Measurements from ENCODE around the gene TEKT3.

TEKT3 gene

DNA sequence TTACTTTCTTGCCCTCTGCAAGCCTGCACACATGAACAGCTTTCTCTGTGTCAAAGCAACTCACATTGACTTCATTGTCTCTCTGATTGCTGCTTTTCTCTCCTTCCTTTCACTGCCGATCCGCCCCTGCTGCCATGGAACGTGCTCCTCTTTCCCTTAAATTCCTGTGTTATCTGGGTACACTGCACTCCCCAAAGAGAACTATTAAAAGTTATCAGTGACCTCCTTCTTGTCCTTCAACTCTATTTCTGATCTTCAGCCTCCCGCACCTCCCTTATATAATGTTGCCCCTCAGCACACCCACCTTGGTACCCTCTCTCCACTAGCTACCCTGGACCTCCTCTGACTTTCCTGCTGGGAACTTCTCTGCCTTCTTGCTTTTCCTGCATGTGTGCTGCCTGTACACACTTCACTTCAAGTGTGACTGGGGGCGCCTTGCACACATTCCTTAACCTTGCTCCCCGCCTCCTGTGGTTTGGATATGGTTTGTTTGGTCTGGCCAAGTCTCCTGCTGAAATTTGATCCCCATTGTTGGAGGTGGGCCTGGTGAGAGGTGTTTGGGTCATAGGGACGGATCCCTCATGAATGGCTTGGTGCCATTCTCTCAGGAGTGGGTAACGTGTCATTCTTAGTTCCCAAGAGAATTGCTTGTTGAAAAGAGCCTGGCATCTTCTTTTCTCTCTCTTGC is 49.6 kb downstream of the TEKT3 start:
- DNase-seq (ENCODE audit: low read depth in 3 of 3), result no peak

DNA sequence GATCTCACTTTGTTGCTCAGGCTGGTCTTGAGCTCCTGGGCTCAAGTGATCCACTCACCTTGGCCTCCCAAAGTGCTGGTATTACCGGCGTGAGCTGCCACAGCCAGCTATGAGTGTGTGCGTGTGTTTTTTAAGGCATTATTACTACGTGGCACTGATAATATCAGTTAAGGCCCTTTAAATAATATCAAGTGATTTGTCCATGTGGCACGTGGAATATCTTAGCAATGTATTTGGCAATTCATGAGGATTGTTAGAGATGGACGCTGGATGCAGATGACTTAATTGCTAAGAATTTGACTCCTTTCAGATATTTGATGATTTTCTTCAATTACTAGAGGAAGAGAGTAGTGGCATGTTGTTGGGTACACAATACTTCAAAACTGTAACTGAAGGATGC is 50.8 kb downstream of the TEKT3 start:
- no peak for DNase-seq (ENCODE audit: low read depth in 3 of 3)

DNA sequence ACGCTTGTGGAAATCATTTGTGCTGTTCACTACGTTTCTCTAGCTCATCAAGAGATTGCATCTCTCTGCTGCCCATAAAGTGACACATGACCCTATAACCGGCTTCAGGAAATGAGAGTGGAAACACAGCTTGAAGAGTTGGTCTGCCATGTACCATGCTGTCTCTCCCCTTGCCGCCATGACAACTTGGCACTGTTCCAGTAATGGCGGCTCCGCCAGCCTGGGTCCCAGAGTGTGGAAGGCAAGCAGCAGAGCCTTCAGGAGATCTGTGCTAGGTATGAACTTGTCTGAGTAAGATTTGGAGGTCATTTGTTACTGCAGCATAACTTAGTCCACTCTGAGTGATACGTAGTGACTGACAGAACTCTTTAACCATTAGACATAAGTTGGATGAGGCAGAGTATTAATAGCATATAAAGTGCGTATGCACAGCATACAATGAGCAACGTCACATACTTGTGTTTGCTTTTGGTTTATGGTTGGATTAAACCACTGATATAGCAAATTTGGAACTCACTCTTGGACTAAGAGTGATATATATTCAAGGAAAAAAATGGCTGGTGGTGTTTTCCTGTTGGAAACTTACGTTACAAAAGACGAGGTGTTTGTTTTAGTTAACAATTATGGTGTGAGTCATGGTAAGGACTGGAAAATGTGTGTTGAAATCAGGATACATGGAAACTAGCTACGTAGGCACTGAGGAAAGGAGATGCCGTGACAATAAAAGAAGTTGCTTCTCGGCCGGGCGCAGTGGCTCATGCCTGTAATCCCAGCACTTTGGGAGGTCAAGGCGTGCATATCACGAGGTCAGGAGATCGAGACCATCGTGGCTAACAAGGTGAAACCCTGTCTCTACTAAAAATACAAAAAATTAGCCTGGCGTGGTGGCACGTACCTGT is 51.9 kb downstream of the TEKT3 start:
- no peak for DNase-seq (ENCODE audit: low read depth in 3 of 3)

DNA sequence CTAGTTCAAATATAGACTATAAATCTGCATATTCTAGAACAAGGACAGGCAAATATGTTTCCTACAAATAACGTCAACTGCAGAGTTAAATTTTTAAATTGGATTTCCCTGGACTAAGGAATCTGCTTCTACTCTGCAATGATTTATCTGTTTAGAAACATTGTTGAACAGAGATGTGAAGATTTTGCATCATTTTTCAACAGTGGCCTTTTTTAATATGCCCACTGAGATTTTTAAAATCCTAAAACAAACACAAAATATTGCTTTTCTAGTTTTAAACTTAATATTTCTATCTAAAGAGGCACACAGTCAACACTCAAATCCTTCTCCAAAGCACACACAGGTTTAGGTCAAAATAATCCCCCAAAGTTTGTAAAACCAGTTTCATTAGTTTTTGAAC is 52.5 kb downstream of the TEKT3 start:
- no peak for DNase-seq (ENCODE audit: low read depth in 3 of 3)

DNA sequence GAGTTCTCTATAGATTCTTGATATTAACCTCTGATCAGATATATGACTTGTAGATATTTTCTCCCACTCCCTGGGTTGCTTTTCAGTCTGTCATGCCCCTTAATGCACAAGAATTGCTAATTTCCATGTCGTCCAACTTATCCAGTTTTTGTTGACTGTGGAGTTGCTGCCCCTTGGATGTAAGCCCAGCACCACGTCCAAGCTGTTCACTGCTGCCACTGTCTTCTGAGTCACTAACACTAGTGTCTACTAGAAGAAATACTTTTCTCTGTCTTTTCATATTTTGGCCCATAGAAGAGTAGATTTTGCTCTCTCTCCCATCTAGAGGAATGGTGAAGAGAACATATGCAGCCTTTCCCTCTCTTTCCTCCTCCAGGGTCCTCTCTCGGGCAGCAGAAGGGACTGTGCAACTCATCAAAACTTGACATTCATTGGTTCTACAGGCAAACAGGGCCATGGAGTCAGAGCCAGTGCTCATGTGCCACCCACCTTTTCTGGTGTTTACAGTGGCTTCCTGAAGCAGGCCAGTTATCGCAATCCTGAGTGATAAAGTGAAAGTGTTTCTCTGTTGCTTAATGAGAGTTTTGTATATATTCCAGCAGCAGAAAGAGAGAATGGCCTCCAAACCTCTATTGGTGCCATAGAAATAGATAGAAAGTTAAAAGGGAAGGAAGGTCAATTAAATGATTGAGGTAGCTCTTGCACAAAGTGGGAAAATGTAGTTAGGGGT is 53.7 kb downstream of the TEKT3 start:
- no peak for DNase-seq (ENCODE audit: low read depth in 3 of 3)

DNA sequence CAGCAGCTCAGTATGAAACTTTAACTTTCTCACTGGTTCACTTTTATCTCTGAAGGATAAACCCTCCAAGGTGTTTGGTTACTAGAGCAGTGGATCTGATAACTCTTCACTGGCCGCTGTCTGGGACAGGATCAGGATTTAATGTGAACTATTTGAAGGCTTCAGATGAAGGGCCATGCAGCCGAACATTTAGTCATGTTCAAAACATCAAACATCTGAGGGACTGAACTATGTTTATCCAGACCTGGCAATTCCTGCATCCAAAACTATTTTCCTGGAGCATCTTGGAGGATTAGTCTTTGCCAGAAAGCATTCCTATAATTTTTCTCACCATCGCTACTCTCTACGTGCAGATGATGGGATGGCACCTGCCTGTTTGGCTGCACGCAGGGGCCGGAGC is 55.9 kb downstream of the TEKT3 start:
- no peak for DNase-seq (ENCODE audit: low read depth in 3 of 3)

DNA sequence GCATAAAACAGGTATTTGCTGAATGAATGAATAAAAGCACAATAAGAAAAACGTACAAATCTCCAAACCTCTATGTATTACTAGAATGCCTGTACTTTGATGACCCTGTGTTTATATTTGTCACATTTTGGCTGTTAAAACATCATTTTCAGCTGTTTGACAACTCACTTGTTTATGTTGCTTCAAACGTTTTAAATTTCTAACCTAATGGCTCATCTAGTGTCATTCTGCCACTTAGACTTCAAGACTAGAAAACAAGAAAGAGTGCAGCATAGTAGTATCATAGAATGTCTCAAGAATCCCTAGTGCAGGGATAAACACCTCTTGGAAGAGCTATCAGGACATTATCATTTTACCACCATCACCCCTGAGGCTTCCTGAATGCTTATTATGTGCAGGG is 56.9 kb downstream of the TEKT3 start:
- DNase-seq (ENCODE audit: low read depth in 3 of 3), result no peak

DNA sequence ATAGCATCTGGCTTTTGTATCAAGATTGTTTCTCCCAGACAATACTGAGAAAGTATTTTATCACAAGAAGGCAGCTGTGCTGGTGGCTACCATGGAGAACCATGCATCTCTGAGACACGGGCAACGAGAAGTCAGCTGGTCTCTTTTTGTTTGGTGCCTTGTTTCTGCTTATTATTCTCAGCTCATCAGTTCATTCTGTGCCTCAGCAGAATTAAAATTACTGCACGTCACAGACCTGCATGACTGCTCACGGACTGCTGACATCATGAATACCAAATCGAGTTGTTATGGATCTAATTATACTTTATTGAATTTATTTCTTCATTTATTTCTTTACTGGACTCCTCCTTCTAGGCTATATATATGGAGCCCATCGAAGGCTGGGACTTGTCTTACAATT is 57.3 kb downstream of the TEKT3 start:
- DNase-seq (ENCODE audit: low read depth in 3 of 3), result no peak

DNA sequence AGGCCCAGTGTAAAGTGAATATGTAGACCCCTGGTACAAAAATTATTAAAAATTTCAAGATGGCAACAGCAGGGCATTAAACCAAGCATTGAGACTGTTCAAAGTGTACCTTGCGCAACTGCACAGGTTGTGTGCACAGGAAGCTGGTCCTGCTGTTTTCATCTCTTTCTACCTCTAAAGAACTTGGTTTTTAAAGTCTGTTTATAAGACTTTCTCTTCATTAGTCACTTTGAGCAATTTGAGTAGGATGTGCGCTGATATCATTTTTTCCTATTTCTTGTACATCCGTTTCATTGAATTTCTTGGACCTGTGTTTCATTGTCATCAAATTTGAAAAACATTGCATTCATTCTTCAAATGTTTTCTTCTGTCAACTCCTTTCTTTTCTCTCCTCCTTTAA is 59.5 kb downstream of the TEKT3 start:
- no peak for DNase-seq (ENCODE audit: low read depth in 3 of 3)

DNA sequence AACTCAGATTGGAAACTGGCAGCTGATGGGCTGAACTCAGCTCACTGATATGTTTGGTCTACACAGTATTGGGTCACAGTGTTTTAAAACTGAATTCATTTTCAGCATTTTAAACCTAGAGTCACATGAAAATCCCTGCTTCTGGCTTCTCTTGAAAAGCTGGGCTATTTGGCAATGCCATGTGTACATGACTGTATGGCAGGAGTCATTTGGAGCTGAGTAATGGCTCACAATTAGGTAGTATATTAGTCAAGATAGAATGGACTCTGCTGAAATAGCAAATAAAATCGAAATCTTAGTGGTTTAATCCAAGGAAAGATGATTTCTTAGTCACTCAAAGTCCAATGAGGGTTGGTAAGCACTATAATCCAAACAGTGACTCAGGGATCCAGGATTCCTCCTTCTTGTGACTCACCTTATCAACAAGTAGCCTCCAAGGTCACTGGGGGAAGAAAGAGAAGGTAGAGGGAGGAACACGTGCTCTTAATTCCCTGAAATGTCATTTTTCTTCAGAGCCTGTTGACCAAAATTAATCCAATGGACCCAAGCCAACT is 62.4 kb downstream of the TEKT3 start:
- no peak for DNase-seq (ENCODE audit: low read depth in 3 of 3)

DNA sequence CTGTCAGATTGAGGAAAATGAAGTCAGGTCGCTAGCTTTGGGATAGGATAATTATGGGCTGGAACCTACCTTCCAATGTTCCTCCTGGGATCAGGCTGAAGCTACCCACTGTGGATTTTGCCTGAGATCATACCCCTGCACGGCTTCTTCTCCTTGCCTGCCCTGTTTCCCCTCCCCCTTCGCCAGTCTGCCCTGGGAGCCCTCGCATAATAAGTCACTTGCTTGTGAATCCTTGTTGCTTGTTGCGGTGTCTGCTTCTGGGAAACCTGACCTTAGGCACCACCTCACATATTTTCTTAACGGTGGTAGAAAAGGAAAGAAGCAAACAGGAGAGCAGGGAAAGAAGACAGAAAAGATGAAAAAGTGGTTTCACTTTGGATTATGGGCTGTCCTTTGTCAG is 63.0 kb downstream of the TEKT3 start:
- no peak for DNase-seq (ENCODE audit: low read depth in 3 of 3)

DNA sequence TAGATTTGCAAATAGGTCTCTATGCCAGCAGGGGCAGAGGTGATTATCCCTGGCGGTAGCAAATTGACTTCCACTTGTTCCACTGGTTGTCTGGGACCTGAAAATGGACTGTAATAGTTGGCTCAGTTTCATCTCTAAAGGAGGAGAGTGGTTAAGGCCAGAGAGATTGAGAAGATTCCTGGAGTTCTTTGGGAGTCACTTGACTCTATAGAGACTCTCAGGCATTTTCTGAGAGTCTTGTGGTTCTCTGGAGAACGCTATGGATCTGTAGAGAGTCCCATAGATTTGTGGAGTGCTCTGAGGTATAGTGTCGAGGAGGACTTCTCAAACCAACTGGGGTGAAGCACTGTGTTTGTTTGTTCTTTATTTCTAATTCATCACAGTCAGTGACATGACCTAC is 67.4 kb downstream of the TEKT3 start:
- DNase-seq (ENCODE audit: low read depth in 3 of 3), result no peak

DNA sequence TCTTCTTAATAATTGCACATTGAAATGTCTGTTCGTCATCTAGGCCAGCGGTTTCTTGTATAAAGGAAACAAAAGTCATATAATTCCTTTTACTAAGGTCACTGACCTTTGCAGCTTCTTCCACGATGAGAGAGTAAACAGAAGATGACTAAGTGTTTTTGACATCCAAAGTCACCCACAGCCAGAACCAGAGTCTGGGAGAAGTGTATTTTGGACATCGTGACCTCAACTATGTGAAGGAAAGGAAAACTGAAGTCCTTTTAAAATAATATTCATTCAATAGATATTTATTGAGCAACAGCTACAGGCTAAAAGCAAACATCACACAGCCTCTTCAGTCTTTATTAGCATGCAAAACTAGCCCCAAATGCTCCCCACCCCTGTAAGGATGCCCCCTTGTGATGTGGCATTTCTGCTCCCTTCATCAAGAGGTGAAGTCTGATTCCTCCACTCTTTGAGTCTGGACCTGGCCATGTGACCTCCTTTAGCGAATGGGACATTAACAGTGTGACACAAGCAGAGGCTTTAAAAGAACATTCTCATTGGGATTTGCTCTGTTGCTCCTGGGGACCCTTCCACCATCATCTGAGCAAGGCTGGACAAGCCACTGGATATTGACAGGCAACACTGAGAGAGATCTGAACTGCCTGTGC is 68.1 kb downstream of the TEKT3 start:
- DNase-seq (ENCODE audit: low read depth in 3 of 3), result no peak

DNA sequence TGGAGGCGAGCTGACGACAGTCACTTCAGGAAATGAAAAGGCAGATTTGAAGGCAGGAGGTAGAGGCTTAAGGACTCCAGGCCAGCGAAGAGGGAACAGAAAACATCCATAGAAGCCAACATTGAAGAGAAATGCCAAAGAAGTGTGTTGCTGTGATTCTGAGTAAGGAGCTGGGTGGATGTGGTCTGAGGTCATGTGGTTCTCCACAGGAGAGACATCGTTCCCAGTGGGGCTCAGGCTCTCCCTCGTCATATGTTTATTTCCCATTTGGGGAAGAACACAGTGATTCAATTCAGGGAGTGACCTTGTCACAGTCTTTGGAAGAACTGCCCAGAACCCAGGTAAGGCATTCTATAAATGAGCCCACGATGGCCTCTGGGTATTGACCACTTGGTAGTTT is 69.7 kb downstream of the TEKT3 start:
- DNase-seq (ENCODE audit: low read depth in 3 of 3), result no peak

DNA sequence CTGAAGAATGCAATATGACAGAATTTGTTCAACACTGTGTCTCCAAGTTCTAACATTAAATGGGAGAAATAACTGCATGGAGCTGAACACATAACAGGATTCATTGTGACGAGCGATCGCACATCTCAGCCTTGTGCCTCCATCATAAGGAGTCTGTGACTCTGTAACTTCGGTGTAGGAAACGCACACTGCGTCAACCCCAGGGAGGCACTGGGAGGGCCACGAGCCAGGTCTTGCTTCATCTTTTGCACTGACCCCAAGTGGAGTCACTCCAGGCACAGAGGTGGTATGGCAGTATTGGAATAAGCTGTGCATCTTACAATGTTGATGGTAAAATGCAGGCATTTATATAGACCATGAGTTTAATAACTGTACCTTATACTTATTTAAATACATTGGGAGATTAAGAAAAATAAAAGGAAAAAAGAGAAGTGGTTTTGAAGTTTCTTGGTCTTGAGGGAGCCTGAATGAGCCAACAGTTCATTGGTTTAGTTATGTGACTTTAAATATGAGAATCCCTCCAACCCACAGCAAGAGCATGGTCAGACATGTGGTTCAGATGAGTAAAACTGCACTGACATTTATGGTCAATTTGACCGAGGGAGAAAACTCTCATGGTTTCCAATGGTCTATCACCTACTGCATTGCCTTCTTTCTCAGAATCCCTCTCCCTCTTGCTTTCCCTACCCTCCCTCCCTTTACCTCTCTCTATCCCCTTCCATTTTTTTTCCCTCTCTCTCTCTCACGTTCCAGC is 70.6 kb downstream of the TEKT3 start:
- DNase-seq (ENCODE audit: low read depth in 3 of 3), result no peak

DNA sequence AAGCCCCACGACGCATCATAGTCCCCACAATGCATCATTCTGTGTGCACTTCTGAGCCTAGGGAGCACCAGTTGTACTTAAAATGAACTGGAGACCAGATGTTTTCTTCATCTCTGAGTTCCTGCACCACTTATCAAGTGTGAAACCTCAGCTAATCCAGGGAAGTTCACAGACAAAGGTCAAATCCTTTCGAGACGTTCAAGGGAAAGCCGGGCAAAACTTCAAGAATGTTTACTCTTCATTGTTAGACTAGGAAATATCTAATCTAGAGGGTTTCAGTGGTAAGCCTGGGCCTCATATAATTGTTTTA is 71.7 kb downstream of the TEKT3 start:
- DNase-seq (ENCODE audit: low read depth in 3 of 3), result no peak

DNA sequence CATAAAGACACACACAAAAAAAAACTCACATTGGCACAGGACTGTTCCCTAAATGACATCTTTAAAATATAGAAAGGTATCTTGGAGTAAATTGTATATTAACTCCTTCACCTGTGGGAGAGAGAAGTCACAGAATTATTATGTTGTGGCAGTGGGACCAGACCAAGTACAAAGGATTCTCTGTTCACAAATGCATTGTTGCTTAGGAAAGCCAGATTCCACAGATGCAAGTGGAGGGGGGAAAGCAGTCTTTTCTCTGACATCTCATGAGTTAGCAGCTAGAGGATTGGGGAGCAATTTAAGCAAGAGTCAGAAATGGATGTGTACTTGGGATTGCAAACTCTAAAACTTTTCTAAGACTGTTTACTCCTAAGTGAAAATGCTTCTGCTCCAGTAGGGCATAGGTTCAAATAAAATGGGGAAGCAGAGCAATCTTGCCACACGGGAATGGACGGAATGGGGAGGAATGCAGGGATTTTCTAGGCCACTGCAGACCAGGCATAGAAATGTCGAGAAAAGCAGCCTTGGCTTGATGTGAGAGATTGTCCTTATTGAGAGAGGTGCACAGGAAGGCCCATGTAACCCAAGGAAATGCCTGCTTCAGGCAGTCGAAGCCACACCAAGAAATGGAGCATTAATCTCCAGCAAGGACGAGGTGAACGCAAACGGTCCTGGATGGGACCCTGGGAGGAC is 72.2 kb downstream of the TEKT3 start:
- DNase-seq (ENCODE audit: low read depth in 3 of 3), result no peak

DNA sequence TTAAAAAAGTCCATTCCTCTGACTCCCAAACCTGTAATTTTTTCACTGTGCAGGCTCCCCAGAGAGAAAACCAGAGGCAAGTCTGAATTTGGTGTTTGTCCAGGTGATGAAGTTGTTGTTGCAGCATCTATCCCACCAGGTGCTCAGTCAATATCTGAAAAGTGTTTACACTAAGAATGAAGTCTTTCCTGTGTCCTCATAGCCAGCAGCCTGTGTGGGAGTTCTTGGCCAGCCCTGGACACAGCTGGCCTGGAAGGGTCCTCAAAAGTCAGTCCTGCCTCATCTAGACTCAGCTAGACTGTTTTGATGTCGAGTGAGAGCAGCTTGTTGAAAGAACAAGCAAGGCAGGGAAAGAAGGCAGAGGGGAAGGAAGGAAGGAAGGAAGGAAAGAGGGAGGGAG is 72.9 kb downstream of the TEKT3 start:
- DNase-seq (ENCODE audit: low read depth in 3 of 3), result no peak

DNA sequence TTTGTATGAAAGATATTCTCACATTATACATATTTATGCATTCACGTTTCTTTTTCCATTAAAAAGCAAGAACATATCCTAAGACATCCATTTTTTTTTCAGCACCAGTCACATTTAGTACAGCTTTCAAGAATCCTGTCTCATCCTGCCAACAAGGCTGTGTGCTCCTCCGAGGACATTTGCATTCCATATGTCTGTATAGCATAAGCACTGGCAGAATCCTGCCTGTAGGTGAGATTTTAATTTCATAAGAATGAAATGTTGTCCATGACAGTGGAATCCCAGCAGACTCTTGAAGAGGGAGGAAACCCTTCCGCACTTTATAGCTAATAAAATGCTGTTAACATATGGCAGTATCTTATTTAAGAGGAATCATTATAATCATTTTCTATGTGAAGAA is 73.4 kb downstream of the TEKT3 start:
- DNase-seq (ENCODE audit: low read depth in 3 of 3), result no peak

DNA sequence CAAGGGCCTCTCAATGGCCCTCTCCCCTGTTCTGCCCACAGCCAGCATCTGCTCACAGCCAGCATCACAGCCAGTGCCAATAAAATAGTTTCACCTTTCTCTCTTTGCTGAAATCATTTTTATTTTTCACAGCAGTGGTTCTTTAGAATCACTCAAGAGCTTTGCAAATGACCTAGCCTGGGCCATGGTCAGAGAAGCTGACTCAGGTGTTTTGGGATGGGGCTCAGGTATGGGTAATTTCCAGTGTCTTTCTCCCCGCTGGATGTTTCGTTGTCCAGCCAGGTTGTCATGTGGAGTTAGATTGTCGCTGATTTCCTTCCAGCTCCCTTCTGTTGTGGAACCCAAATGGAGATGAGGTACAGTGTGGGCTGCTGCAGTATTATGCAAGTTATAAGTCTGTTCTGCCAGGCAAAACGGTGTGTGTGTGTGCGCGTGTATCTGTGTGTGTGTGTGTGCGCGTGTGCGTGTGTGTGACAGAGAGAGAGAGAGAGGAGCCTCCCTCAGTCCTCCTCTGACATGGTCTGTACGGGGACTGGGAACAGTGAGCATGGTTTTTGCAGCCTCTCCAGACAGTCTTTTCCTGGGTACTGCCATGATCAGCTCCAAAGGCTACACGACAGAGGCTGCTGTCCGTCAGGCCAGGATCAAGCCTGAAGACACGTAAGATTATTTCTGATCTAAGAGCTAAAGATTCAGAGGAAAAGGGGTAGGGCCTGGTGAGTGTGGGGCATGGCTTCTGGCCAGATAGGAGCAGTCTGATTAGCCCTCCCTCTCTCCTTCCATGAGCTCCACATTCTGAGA is 74.9 kb downstream of the TEKT3 start:
- no peak for DNase-seq (ENCODE audit: low read depth in 3 of 3)

All from stimulated activated CD4-positive, alpha-beta T cell treated with anti-CD3 and anti-CD28 coated beads, TNF-alpha, amount 100 ng/mL, for 4 hours (primary cell).